Mammary epithelial cell (primary cell): ENCODE data around the gene MUC4.

ENCODE experiments used
- EZH2 ChIP-seq: IDR thresholded peaks from 2 replicates; pipeline ENCODE4 v1.6.1; 2012; ENCODE audit warnings: low read length, inconsistent platforms, borderline replicate concordance
- TF ChIP-seq, protein P1 (sequence below), 2 donors: IDR thresholded peaks in 1 of 2; conservative IDR thresholded peaks in 1 of 2; 2 replicates each; pipeline ENCODE4 v1.5.1; 2011 to 2012; ENCODE audit warnings: inconsistent platforms in 2 of 2, low read length in 2 of 2, mild to moderate bottlenecking in 2 of 2, control low read depth in 1 of 2, low read depth in 1 of 2; ENCODE audit not compliant: insufficient read depth in 1 of 2; ENCODE audit errors: extremely low read depth in 1 of 2

DNA sequence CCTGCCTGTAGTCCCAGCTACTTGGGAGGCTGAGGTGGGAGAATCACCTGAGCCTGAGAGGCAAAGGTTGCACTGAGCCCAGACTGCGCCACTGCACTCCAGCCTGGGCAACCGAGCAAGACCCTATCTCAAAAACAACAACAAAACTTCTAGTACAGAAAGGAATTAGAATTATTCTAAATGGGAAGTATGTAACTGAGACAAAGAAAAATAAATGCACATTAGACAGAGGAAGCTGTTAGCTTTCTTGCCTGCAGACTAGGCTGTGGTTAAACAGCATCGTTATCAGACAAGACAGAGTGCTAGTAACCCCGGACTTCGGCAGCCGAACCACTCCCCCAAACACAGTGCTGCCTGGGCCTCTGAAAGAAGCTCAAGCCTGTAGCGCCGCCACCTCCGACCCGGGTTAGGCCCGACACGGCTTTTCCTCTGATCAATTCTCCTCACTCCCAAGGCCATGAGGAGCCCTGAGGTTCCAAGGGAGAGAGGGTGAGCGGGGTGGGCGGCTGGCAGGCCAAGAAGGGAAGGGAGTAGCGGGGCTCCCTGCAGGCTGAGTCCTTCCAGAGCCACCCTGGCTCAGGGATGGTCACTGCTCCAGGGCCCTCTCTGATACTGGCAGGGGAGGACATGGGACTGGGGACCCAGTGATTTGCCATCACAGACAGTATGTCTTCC is 44.8 kb upstream of the MUC4 start:
- TF ChIP-seq, protein P1, sequence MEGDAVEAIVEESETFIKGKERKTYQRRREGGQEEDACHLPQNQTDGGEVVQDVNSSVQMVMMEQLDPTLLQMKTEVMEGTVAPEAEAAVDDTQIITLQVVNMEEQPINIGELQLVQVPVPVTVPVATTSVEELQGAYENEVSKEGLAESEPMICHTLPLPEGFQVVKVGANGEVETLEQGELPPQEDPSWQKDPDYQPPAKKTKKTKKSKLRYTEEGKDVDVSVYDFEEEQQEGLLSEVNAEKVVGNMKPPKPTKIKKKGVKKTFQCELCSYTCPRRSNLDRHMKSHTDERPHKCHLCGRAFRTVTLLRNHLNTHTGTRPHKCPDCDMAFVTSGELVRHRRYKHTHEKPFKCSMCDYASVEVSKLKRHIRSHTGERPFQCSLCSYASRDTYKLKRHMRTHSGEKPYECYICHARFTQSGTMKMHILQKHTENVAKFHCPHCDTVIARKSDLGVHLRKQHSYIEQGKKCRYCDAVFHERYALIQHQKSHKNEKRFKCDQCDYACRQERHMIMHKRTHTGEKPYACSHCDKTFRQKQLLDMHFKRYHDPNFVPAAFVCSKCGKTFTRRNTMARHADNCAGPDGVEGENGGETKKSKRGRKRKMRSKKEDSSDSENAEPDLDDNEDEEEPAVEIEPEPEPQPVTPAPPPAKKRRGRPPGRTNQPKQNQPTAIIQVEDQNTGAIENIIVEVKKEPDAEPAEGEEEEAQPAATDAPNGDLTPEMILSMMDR (conservative IDR thresholded peaks at IDR 0.05 in 1 of 2, IDR thresholded peaks at IDR 0.05 in 1 of 2; ENCODE audit: extremely low read depth in 1 of 2, insufficient read depth in 1 of 2, low read depth in 1 of 2, low read length in 2 of 2), result no peak
- no peak for TF ChIP-seq EZH2
